ACHN (cell line): ENCODE measurements around the gene PKD2L1.

Experiments
- DNase-seq: peaks from one replicate; pipeline ENCODE4 v3.0.0-alpha.2; 2015
- in situ Hi-C: cut with HindIII; loops from 2 replicates; pipeline ENCODE4 v1.10.0; 2017; ENCODE audit warnings: low sequenced_read_pairs, low pct_ligation_motif_present, low pct_unique_long_range_greater_than_20kb

PKD2L1 gene

GRCh38 chr10:100357059-100357858 lies 27.2 kb upstream of the PKD2L1 start:
- no peak for DNase-seq
- in situ Hi-C loops: no loop called here

DNA sequence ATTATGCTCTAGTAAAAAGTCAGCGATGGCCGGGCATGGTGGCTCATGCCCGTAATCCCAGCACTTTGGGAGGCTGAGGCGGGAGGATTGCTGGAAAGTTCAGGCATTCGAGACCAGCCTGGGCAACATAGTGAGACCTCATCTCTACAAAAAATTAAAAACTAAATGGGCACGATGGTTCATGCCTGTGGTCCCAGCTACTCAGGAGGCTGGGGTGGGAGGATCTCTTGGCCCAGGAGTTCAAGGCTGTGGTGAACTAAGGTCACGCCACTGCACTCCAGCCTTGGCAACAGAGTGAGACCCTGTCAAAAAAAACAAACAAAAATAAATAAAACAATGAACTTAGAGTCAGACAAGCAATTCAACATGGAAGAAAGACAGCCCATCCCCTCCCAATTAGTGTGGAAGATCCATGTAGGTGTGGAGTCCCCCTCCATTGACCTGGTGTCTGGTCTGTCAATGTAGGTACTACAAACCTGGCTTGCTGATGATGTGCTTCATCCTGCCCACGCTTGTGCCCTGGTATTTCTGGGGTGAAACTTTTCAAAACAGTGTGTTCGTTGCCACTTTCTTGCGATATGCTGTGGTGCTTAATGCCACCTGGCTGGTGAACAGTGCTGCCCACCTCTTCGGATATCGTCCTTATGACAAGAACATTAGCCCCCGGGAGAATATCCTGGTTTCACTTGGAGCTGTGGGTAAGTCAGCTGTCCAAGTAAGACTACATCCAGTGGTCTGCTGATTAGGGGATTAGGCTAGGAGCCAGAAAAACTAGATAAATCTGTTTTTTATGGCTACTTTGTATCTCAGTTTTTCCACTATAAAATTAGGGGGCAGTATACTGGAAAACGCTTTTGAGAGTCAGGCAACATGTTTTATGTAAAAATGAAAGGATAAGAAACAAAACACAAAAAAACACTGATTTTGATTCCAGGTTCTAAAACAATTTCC lies 26.3 kb upstream of the PKD2L1 start:
- DNase-seq: no peak
- in situ Hi-C loops: no loop called here

DNA sequence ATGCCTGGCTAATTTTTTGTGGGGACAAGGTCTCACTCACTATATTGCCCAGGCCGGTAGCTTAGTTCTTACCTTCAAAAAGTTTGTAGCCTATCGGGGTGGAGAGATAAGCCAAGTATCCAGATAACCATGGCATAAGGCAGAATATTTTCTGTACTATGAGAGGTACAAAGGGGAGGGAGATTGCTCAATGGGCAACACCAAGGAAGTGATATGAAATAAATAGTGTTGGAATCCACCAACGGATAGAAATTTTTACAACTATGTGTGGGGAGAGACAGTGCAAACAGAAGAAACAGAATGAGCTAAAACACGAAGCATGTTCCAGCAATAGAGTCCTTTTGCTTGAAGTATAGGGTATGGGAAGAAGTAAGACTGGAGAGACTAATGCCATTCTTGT lies 25.1 kb upstream of the PKD2L1 start:
- DNase-seq: no peak

GRCh38 chr10:100353770-100354485 lies 23.9 kb upstream of the PKD2L1 start:
- no peak for DNase-seq
- in situ Hi-C loops: no loop called here

More for the DNA sequence above, 25.1 kb upstream of the PKD2L1 start:
- in situ Hi-C loops: no loop called here

DNA sequence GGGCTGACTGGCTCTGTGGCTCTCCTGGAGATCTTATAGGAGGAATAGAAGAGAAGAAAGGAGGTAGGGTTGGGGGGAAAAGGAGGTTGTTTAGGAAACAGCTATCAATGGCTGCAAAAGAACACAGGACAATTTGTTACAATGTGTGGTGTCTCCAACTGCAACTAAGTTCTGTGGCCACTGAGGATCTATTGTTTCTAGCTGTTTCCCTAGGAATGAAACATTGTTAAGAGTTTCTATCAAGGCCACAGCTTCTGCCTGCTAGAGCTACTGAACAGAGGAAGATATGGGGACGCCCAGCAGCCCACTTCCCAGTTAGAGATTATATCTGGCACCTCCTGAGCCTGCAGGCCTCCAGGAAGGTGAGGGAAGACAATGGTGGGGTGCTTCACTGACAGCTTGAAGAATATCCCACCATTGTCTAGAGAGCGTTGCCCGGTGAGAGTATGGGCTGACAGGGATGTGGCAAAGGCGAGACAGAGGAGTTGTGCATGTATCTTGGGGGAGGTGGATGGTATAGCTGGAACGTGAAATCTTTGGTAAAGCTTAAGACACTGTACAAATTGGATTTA lies 21.0 kb upstream of the PKD2L1 start:
- DNase-seq: no peak
- in situ Hi-C loops: no loop called here

DNA sequence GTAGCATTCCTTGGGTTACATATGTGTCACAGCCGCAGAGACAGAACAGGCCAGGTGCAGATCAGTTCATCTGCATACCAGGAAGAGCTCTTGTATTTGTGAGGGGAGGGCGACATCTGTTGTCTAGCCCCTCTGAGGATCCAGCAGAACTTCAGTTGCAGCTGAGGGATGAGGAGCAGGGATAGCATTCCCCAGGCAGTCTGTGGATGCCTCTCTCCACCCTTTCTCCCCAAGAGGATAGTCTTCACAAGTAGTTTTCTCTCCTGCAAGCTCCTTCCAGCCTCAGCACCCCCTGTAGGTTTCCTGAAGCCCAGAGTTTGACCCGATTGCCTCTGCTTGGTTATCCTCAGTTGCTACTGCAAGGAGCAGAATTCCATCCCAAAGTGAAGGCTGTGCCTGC lies 19.6 kb upstream of the PKD2L1 start:
- no peak for DNase-seq
- in situ Hi-C loops: loop anchor here (25.0 kb wide), 1 partner anchor 88 kb away; no protein-coding TSS in a partner anchor

- in situ Hi-C loops: loop anchor here (25.0 kb wide), 1 partner anchor 88 kb away; no protein-coding TSS in a partner anchor
Observed at GRCh38 chr10:100349087-100349486, 19.1 kb upstream of the PKD2L1 start.

DNA sequence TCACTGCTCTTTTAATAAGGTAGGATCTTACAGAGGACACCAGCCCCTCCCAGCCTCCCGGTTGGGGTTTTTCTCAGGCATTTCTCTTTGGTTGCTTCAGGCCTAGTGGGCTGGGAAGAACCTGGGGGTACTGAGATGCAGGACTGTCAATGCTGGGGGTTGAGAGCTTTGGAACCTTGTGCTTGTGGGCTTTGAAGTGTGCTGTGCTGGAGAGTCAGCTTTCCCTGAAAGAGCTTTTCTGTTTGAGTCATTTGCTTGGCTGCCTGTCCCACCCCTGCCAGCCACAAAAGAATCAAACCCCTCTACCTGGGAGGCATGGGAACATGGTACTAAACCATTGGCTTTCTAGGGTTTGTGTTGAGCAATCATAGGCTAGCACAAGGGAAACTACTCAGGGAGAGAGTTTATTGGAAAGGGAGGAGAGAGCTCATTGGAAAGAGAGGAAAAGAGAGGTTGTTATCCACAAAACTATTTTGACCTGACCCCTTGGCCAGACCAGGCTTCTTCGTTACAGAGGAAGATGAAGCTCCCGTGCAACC lies 18.4 kb upstream of the PKD2L1 start:
- DNase-seq: no peak
- in situ Hi-C loops: loop anchor here (25.0 kb wide), 1 partner anchor 89 kb away; no protein-coding TSS in a partner anchor

More at GRCh38 chr10:100349087-100349486, 19.1 kb upstream of the PKD2L1 start:
- no peak for DNase-seq

GRCh38 chr10:100347568-100348195 lies 17.7 kb upstream of the PKD2L1 start:
- in situ Hi-C loops: loop anchor here (25.0 kb wide), 1 partner anchor 90 kb away; no protein-coding TSS in a partner anchor
- DNase-seq: no peak

DNA sequence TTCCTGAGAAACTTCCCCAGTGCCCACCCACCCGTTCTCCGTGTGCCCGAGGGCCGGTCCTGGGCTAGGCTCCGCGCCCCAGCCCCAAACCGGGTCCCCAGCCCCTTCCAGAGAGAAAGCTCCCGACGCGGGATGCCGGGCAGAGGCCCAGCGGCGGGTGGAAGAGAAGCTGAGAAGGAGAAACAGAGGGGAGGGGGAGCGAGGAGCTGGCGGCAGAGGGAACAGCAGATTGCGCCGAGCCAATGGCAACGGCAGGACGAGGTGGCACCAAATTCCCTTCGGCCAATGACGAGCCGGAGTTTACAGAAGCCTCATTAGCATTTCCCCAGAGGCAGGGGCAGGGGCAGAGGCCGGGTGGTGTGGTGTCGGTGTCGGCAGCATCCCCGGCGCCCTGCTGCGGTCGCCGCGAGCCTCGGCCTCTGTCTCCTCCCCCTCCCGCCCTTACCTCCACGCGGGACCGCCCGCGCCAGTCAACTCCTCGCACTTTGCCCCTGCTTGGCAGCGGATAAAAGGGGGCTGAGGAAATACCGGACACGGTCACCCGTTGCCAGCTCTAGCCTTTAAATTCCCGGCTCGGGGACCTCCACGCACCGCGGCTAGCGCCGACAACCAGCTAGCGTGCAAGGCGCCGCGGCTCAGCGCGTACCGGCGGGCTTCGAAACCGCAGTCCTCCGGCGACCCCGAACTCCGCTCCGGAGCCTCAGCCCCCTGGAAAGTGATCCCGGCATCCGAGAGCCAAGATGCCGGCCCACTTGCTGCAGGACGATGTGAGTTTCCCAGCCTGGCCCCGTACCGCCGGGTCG lies 16.9 kb upstream of the PKD2L1 start, which contains the start of gene SCD:
Gene SCD, plus strand, starts transcription at position 469 of the 803 bp plus-strand sequence. Its CDS starts 272 bp downstream, at position 741.
- peak; percentile 95 for DNase-seq
- in situ Hi-C loops: loop anchor here (25.0 kb wide), 1 partner anchor 90 kb away; no protein-coding TSS in a partner anchor

DNA sequence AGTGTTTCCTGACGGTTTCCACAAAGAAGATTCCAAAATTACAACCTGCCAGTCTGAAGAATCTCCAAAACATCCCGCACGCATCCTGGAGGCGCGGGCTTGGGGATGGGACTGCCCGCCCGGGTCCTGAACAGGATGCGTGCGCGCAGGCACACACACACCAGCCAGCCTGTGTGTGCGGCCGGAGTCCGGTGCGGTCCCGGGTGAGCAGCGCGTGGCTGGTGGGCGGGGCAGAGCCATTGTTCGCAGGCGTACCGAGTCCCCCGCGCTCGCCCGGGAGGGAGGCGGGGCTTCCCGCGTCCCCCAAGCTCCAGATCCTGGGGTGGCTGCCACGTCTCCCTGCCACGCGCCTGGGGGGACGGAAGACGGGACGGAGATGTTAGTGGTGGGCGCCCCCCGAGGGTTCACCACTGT lies 16.3 kb upstream of the PKD2L1 start:
- in situ Hi-C loops: loop anchor here (25.0 kb wide), 1 partner anchor 91 kb away; no protein-coding TSS in a partner anchor
- peak; percentile 79 for DNase-seq

- peak; percentile 86 for DNase-seq
- in situ Hi-C loops: loop anchor here (25.0 kb wide), 1 partner anchor 92 kb away; no protein-coding TSS in a partner anchor
Observed at GRCh38 chr10:100345570-100346330, 15.7 kb upstream of the PKD2L1 start.

DNA sequence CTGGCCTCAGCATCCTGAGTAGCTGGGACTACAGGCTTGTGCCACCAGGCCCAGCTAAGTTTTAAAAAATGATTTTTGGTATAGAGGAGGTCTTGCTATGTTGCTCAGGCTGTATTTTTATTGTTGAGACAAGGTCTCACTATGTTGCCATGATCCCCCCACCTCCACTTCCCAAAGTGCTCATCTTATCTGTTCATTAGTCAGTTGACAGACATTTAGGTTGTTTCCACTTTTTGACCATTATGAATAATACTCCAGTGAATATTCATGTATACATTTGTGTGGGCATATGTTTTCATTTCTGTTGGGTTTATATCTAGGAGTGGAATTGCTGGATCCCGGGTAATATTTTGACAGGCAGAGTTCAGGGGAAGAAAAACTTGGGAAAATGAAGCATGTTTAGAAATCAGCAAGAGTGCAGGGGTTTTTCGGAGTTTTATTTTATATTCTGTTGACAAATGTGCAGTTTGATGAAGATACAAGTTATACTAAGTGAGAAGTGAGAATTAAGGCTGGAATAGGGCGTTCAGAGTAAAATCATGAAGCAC lies 14.3 kb upstream of the PKD2L1 start:
- in situ Hi-C loops: loop anchor here (25.0 kb wide), 1 partner anchor 93 kb away; no protein-coding TSS in a partner anchor
- no peak for DNase-seq

GRCh38 chr10:100342627-100342972 lies 12.6 kb upstream of the PKD2L1 start:
- DNase-seq: no peak
- in situ Hi-C loops: loop anchor here (25.0 kb wide), 1 partner anchor 95 kb away; no protein-coding TSS in a partner anchor

DNA sequence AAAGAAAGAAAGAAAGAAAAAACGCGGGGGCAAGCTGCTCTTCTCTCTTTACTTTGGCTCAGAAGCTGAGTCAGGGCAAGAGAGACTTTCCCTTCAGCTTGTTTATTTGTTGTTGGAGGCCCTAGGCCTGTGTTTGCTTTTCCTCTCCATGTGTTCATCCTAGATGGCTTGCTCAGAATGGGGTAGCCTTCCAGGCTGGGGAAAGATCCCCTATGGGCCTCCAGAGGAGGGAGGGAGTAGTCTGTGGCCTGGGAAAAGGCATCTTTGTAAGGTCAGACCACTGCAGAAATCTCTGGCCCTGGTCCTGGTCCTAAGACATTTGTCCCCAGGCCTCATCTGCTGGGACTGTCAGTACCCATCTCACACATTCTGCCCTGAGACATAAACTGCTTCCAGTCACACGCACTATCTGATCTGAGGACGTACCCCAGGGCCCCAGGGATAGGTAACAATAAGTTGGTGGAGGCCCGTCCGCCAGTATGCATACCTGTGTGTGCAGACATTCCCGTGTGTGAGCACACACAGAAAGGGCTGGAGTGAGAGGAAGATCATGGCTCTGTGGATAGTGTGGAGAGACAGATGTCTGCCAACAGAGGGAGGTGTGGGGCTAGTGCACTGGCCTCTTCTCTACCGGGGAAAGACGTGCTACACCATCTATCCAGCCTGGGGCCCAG lies 12.1 kb upstream of the PKD2L1 start:
- in situ Hi-C loops: loop anchor here (25.0 kb wide), 1 partner anchor 95 kb away; no protein-coding TSS in a partner anchor
- peak; percentile 71 for DNase-seq
